ENCODE data around the gene ATCAY.
"Not testable (repeated sequence)": the region's sequence is repeated elsewhere in the genome, so short reads cannot be mapped to it uniquely, and the experiment has no call there.

Gene ATCAY

GRCh38 chr19:3902317-3902973, 22.0 kb downstream of the ATCAY start:
- DNase-seq (ENCODE audit: low read depth in 3 of 3), result no peak

- DNase-seq (ENCODE audit: low read depth in 3 of 3), result no peak
Measured at GRCh38 chr19:3904233-3904632, 23.7 kb downstream of the ATCAY start.

GRCh38 chr19:3907626-3908265, 27.3 kb downstream of the ATCAY start:
- DNase-seq (ENCODE audit: low read depth in 3 of 3), result no peak

- DNase-seq (ENCODE audit: low read depth in 3 of 3), result no peak
Measured at GRCh38 chr19:3908266-3909054, 28.0 kb downstream of the ATCAY start.

GRCh38 chr19:3910105-3910504, 29.6 kb downstream of the ATCAY start:
- no peak for DNase-seq (ENCODE audit: low read depth in 3 of 3)

GRCh38 chr19:3914199-3914598, 33.7 kb downstream of the ATCAY start:
- no peak for DNase-seq (ENCODE audit: low read depth in 3 of 3)

GRCh38 chr19:3916033-3916432, 35.5 kb downstream of the ATCAY start:
- no peak for DNase-seq (ENCODE audit: low read depth in 3 of 3)

GRCh38 chr19:3919793-3920192, 39.3 kb downstream of the ATCAY start:
- no peak for DNase-seq (ENCODE audit: low read depth in 3 of 3)

- DNase-seq (ENCODE audit: low read depth in 3 of 3), result no peak
Measured at GRCh38 chr19:3923096-3923758, 42.7 kb downstream of the ATCAY start.

- DNase-seq (ENCODE audit: low read depth in 3 of 3), result no peak
Measured at GRCh38 chr19:3923912-3924311, 43.4 kb downstream of the ATCAY start.

GRCh38 chr19:3931041-3931440, 50.6 kb downstream of the ATCAY start:
- no peak for DNase-seq (ENCODE audit: low read depth in 3 of 3)

- DNase-seq (ENCODE audit: low read depth in 3 of 3), result peak in 1 of 3 experiments; percentile 5
Measured at GRCh38 chr19:3932931-3933810, 52.7 kb downstream of the ATCAY start, which contains the start of gene NMRK2. TSS of gene NMRK2 (plus strand) at chr19:3933069. CDS start at chr19:3933672, 603 bp downstream.

GRCh38 chr19:3936506-3937442, 56.3 kb downstream of the ATCAY start:
- no peak for DNase-seq (ENCODE audit: low read depth in 3 of 3)

GRCh38 chr19:3938300-3938950, 57.9 kb downstream of the ATCAY start:
- not testable (repeated sequence) for DNase-seq (ENCODE audit: low read depth in 3 of 3)

- DNase-seq (ENCODE audit: low read depth in 3 of 3), result no peak
Measured at GRCh38 chr19:3942790-3943409, 62.4 kb downstream of the ATCAY start.

- no peak for DNase-seq (ENCODE audit: low read depth in 3 of 3)
Measured at GRCh38 chr19:3944018-3944721, 63.7 kb downstream of the ATCAY start.

- DNase-seq (ENCODE audit: low read depth in 3 of 3), result no peak
Measured at GRCh38 chr19:3945838-3946237, 65.4 kb downstream of the ATCAY start.

- not testable (repeated sequence) for DNase-seq (ENCODE audit: low read depth in 3 of 3)
Measured at GRCh38 chr19:3947316-3947933, 66.9 kb downstream of the ATCAY start.
